Neural cell (in vitro differentiated cells): ENCODE measurements around the gene XKR3.

Experiments
- CTCF ChIP-seq: fragments of 450-650 bp; IDR thresholded peaks from 2 replicates; pipeline ENCODE4 v1.5.1; 2014; ENCODE audit warnings: antibody characterized with exemption, mild to moderate bottlenecking, moderate library complexity; ENCODE audit not compliant: poor library complexity, severe bottlenecking
- EP300 ChIP-seq: fragments of 450-650 bp; conservative IDR thresholded peaks from 2 replicates; pipeline ENCODE4 v1.6.1; 2014; ENCODE audit warnings: antibody characterized with exemption, mild to moderate bottlenecking, moderate library complexity; ENCODE audit not compliant: poor library complexity, severe bottlenecking
- EZH2 ChIP-seq: fragments of 200-600, 300-800 bp; shearing (Covaris generic), sonication (generic); IDR thresholded peaks from 2 replicates; pipeline ENCODE4 v1.6.1; 2014; ENCODE audit warnings: antibody characterized with exemption, low read length, borderline replicate concordance, mild to moderate bottlenecking; ENCODE audit not compliant: insufficient read depth, poor library complexity, severe bottlenecking
- POLR2AphosphoS5 ChIP-seq: IDR thresholded peaks from 2 replicates; pipeline ENCODE4 v1.6.1; 2012
- RAD21 ChIP-seq: fragments of 450-650 bp; conservative IDR thresholded peaks from 2 replicates; pipeline ENCODE4 v1.6.1; 2014; ENCODE audit warnings: antibody characterized with exemption, mild to moderate bottlenecking, moderate library complexity

GRCh38 chr22:16804882-16805281, 20.3 kb downstream of the XKR3 start:
- TF ChIP-seq CTCF: no peak
- TF ChIP-seq RAD21: no peak
- no peak for TF ChIP-seq EP300
- TF ChIP-seq EZH2: no peak
- no peak for TF ChIP-seq POLR2AphosphoS5
